IPS-15b (cell line): ENCODE results near the gene PLA2G2C.

Experiments used
- H3K27me3 ChIP-seq: one replicate; pipeline ENCODE4 v1.6.1; 2013; ENCODE audit warnings: low read length; ENCODE audit not compliant: control insufficient read depth, insufficient read depth
- H3K36me3 ChIP-seq: one replicate; pipeline ENCODE4 v1.6.1; 2013; ENCODE audit warnings: low read length; ENCODE audit not compliant: control insufficient read depth, insufficient read depth
- H3K4me1 ChIP-seq: one replicate; pipeline ENCODE4 v1.6.1; 2013; ENCODE audit warnings: mild to moderate bottlenecking, low read length; ENCODE audit not compliant: control insufficient read depth, insufficient read depth
- H3K4me3 ChIP-seq: one replicate; pipeline ENCODE4 v1.5.1; 2013; ENCODE audit warnings: low read depth, low read length
- H3K9ac ChIP-seq: one replicate; pipeline ENCODE4 v1.6.1; 2013; ENCODE audit warnings: low read depth, mild to moderate bottlenecking, low read length
- H3K9me3 ChIP-seq: one replicate; pipeline ENCODE4 v1.6.1; 2013; ENCODE audit warnings: mild to moderate bottlenecking, low read length; ENCODE audit not compliant: control insufficient read depth, insufficient read depth

PLA2G2C gene

GRCh38 chr1:20190256-20191160 is 4.2 kb upstream of the PLA2G2C start:
- Histone ChIP-seq H3K4me3 (no peak overlapping the region), H3K9me3 (no peaks in the 10 kb centered on the region), H3K27me3 (peaks cover 23% of the 10 kb centered on the region), H3K4me1 (peaks cover 6% of the 10 kb centered on the region), H3K9ac (no peak overlapping the region), H3K36me3 (no peaks in the 10 kb centered on the region)

GRCh38 chr1:20189664-20190063 is 3.3 kb upstream of the PLA2G2C start:
- no peaks in the 10 kb centered on the region for H3K9me3 ChIP-seq
- H3K36me3 ChIP-seq: no peaks in the 10 kb centered on the region
- H3K9ac ChIP-seq: no peak overlapping the region
- H3K4me3 ChIP-seq: no peak overlapping the region
- peaks cover 29% of the 10 kb centered on the region for H3K27me3 ChIP-seq
- peaks cover 2% of the 10 kb centered on the region for H3K4me1 ChIP-seq

GRCh38 chr1:20188455-20188817 is 2.1 kb upstream of the PLA2G2C start:
- Histone ChIP-seq H3K27me3 (peaks cover 37% of the 10 kb centered on the region), H3K9me3 (no peaks in the 10 kb centered on the region), H3K9ac (no peak overlapping the region), H3K4me3 (no peak overlapping the region), H3K36me3 (no peaks in the 10 kb centered on the region), H3K4me1 (no peaks in the 10 kb centered on the region)

GRCh38 chr1:20187813-20188454 is 1.6 kb upstream of the PLA2G2C start:
- H3K9ac ChIP-seq: no peak overlapping the region
- no peak overlapping the region for H3K4me3 ChIP-seq
- H3K36me3 ChIP-seq: no peaks in the 10 kb centered on the region
- no peaks in the 10 kb centered on the region for H3K9me3 ChIP-seq
- H3K27me3 ChIP-seq: peaks cover 38% of the 10 kb centered on the region
- no peaks in the 10 kb centered on the region for H3K4me1 ChIP-seq

- peaks cover 35% of the 10 kb centered on the region for H3K27me3 ChIP-seq
- H3K4me3 ChIP-seq: no peak overlapping the region
- H3K9ac ChIP-seq: no peak overlapping the region
- no peaks in the 10 kb centered on the region for H3K36me3 ChIP-seq
- no peaks in the 10 kb centered on the region for H3K4me1 ChIP-seq
- no peaks in the 10 kb centered on the region for H3K9me3 ChIP-seq
Observed at GRCh38 chr1:20187103-20187812, 940 bp upstream of the PLA2G2C start.

- Histone ChIP-seq H3K27me3 (peaks cover 35% of the 10 kb centered on the region), H3K9ac (no peak overlapping the region), H3K36me3 (no peaks in the 10 kb centered on the region), H3K4me3 (peak overlapping the region; percentile 59), H3K9me3 (no peaks in the 10 kb centered on the region), H3K4me1 (no peaks in the 10 kb centered on the region)
Observed at GRCh38 chr1:20184997-20185833, 1.1 kb downstream of the PLA2G2C start.

- H3K9ac ChIP-seq: no peak overlapping the region
- no peak overlapping the region for H3K4me3 ChIP-seq
- H3K36me3 ChIP-seq: no peaks in the 10 kb centered on the region
- no peaks in the 10 kb centered on the region for H3K4me1 ChIP-seq
- H3K27me3 ChIP-seq: peaks cover 40% of the 10 kb centered on the region
- no peaks in the 10 kb centered on the region for H3K9me3 ChIP-seq
Observed at GRCh38 chr1:20184481-20184900, 1.8 kb downstream of the PLA2G2C start.

GRCh38 chr1:20183616-20184271 is 2.6 kb downstream of the PLA2G2C start:
- no peak overlapping the region for H3K9ac ChIP-seq
- H3K4me1 ChIP-seq: no peaks in the 10 kb centered on the region
- no peak overlapping the region for H3K4me3 ChIP-seq
- H3K9me3 ChIP-seq: no peaks in the 10 kb centered on the region
- H3K27me3 ChIP-seq: peaks cover 37% of the 10 kb centered on the region
- H3K36me3 ChIP-seq: no peaks in the 10 kb centered on the region

GRCh38 chr1:20183035-20183434 is 3.3 kb downstream of the PLA2G2C start:
- Histone ChIP-seq H3K4me1 (no peaks in the 10 kb centered on the region), H3K27me3 (peaks cover 30% of the 10 kb centered on the region), H3K9me3 (no peaks in the 10 kb centered on the region), H3K36me3 (no peaks in the 10 kb centered on the region), H3K9ac (no peak overlapping the region), H3K4me3 (no peak overlapping the region)

GRCh38 chr1:20182415-20182814 is 3.9 kb downstream of the PLA2G2C start:
- Histone ChIP-seq H3K27me3 (peaks cover 28% of the 10 kb centered on the region), H3K4me1 (no peaks in the 10 kb centered on the region), H3K9me3 (no peaks in the 10 kb centered on the region), H3K36me3 (no peaks in the 10 kb centered on the region), H3K9ac (no peak overlapping the region), H3K4me3 (no peak overlapping the region)

GRCh38 chr1:20180844-20181207 is 5.5 kb downstream of the PLA2G2C start:
- peaks cover 27% of the 10 kb centered on the region for H3K27me3 ChIP-seq
- no peak overlapping the region for H3K4me3 ChIP-seq
- no peaks in the 10 kb centered on the region for H3K9me3 ChIP-seq

More at GRCh38 chr1:20180844-20181207, 5.5 kb downstream of the PLA2G2C start:
- Histone ChIP-seq H3K9ac (no peak overlapping the region), H3K36me3 (no peaks in the 10 kb centered on the region), H3K4me1 (no peaks in the 10 kb centered on the region)
